H9 (cell line): Measurements from ENCODE around the gene TRPC4AP. TPM values are rescaled to one million over a fixed set of nuclear protein-coding genes. Genes with fewer than 3 reads are reported as not detected.

Source experiments
- DNase-seq: peaks from one replicate; pipeline ENCODE4 v3.0.0-alpha.2; 2017
- H2AFZ ChIP-seq: one replicate; pipeline ENCODE4 v1.6.1; 2013; ENCODE audit warnings: mild to moderate bottlenecking, low read length, control low read depth, moderate library complexity
- H2AK5ac ChIP-seq: 2 replicates; pipeline ENCODE4 v1.6.1; 2013; ENCODE audit warnings: low read length, control low read depth, mixed read lengths; ENCODE audit not compliant: insufficient read length
- H2BK120ac ChIP-seq: one replicate; pipeline ENCODE4 v1.6.1; 2013; ENCODE audit warnings: low read depth, mild to moderate bottlenecking, low read length, control low read depth, inconsistent platforms; ENCODE audit not compliant: poor library complexity, severe bottlenecking
- H2BK12ac ChIP-seq: 2 replicates; pipeline ENCODE4 v1.6.1; 2013; ENCODE audit warnings: low read length, control low read depth, mixed read lengths, low read depth; ENCODE audit not compliant: insufficient read length
- H2BK15ac ChIP-seq: 2 replicates; pipeline ENCODE4 v1.6.1; 2013; ENCODE audit warnings: low read depth, low read length, control low read depth
- H2BK20ac ChIP-seq: one replicate; pipeline ENCODE4 v1.6.1; 2013; ENCODE audit warnings: low read depth, mild to moderate bottlenecking, low read length, control low read depth, inconsistent platforms; ENCODE audit not compliant: poor library complexity, severe bottlenecking
- H2BK5ac ChIP-seq: 2 replicates; pipeline ENCODE4 v1.6.1; 2013; ENCODE audit warnings: low read length, control low read depth, mixed read lengths; ENCODE audit not compliant: insufficient read length
- H3K14ac ChIP-seq: 2 replicates; pipeline ENCODE4 v1.6.1; 2013; ENCODE audit warnings: low read length, control low read depth; ENCODE audit not compliant: insufficient read depth
- H3K18ac ChIP-seq: 2 replicates; pipeline ENCODE4 v1.6.1; 2013; ENCODE audit warnings: low read depth, mild to moderate bottlenecking, mixed read lengths, low read length, control low read depth; ENCODE audit not compliant: insufficient read length
- H3K23ac ChIP-seq: 2 replicates; pipeline ENCODE4 v1.6.1; 2013; ENCODE audit warnings: low read length, control low read depth, mixed read lengths, low read depth; ENCODE audit not compliant: insufficient read length
- H3K23me2 ChIP-seq: 2 replicates; pipeline ENCODE4 v1.6.1; 2013; ENCODE audit warnings: low read depth, mild to moderate bottlenecking, mixed read lengths, low read length, control low read depth; ENCODE audit not compliant: insufficient read length, poor library complexity, severe bottlenecking
- H3K27ac ChIP-seq: 2 replicates; pipeline ENCODE4 v1.5.1; 2013; ENCODE audit warnings: low read length, control low read depth, mixed read lengths, low read depth; ENCODE audit not compliant: insufficient read length
- H3K27me3 ChIP-seq: 2 replicates; pipeline ENCODE4 v1.6.1; 2013; ENCODE audit warnings: low read length, control low read depth, inconsistent platforms; ENCODE audit not compliant: insufficient read depth
- H3K4ac ChIP-seq: 2 replicates; pipeline ENCODE4 v1.6.1; 2013; ENCODE audit warnings: low read depth, mild to moderate bottlenecking, control low read depth, inconsistent platforms, low read length, moderate library complexity
- H3K4me1 ChIP-seq: 2 replicates; pipeline ENCODE4 v1.6.1; 2013; ENCODE audit warnings: low read length, control low read depth, inconsistent platforms; ENCODE audit not compliant: insufficient read depth
- H3K4me2 ChIP-seq: 2 replicates; pipeline ENCODE4 v1.6.1; 2013; ENCODE audit warnings: low read length, control low read depth, mixed read lengths; ENCODE audit not compliant: insufficient read length, insufficient read depth
- H3K56ac ChIP-seq: 2 replicates; pipeline ENCODE4 v1.6.1; 2013; ENCODE audit warnings: low read depth, mild to moderate bottlenecking, mixed read lengths, low read length, control low read depth; ENCODE audit not compliant: insufficient read length
- H3K79me1 ChIP-seq: 2 replicates; pipeline ENCODE4 v1.6.1; 2013; ENCODE audit warnings: low read depth, mild to moderate bottlenecking, moderate library complexity, low read length, control low read depth, inconsistent platforms; ENCODE audit not compliant: insufficient read depth, poor library complexity, severe bottlenecking
- H3K79me2 ChIP-seq: 2 replicates; pipeline ENCODE4 v1.6.1; 2013; ENCODE audit warnings: low read length, control low read depth, inconsistent platforms; ENCODE audit not compliant: insufficient read depth
- H3K9ac ChIP-seq: 2 replicates; pipeline ENCODE4 v1.6.1; 2013; ENCODE audit warnings: low read length, control low read depth, mixed read lengths; ENCODE audit not compliant: insufficient read length; ENCODE audit errors: extremely low read depth
- H3K9me3 ChIP-seq: one replicate; pipeline ENCODE4 v1.6.1; 2013; ENCODE audit warnings: low read depth, low read length, inconsistent platforms; ENCODE audit not compliant: control insufficient read depth
- H3T11ph ChIP-seq: one replicate; pipeline ENCODE4 v1.6.1; 2013; ENCODE audit warnings: mild to moderate bottlenecking, low read length, control low read depth, inconsistent platforms
- H4K20me1 ChIP-seq: one replicate; pipeline ENCODE4 v1.6.1; 2013; ENCODE audit not compliant: control insufficient read depth, insufficient read length, insufficient read depth
- H4K5ac ChIP-seq: 2 replicates; pipeline ENCODE4 v1.6.1; 2013; ENCODE audit warnings: low read depth, mild to moderate bottlenecking, mixed read lengths, low read length, control low read depth; ENCODE audit not compliant: insufficient read length
- H4K8ac ChIP-seq: replicated peaks from 2 replicates; pipeline ENCODE4 v1.6.1; 2013; ENCODE audit warnings: low read length, control low read depth, mixed read lengths, low read depth; ENCODE audit not compliant: insufficient read length
- H4K91ac ChIP-seq: 2 replicates; pipeline ENCODE4 v1.6.1; 2013; ENCODE audit warnings: low read depth, mild to moderate bottlenecking, moderate library complexity, mixed read lengths, low read length, control low read depth; ENCODE audit not compliant: insufficient read length
- H3K27ac Mint-ChIP-seq, 3 experiments: 2 replicates in 2 of 3; 3 replicates in 1 of 3; pipeline ENCODE4 v1.8.0; 2020 to 2021; ENCODE audit warnings: mixed read lengths in 3 of 3, mild to moderate bottlenecking in 1 of 3, moderate library complexity in 1 of 3
- H3K27me3 Mint-ChIP-seq: 2 replicates; pipeline ENCODE4 v1.8.0; 2021; ENCODE audit warnings: low read depth, mild to moderate bottlenecking, moderate library complexity, mixed read lengths
- H3K36me3 Mint-ChIP-seq, 3 experiments: 2 replicates in 2 of 3; 3 replicates in 1 of 3; pipeline ENCODE4 v1.8.0; 2020 to 2021; ENCODE audit warnings: low read depth in 3 of 3, mixed read lengths in 3 of 3; ENCODE audit not compliant: insufficient read depth in 1 of 3
- H3K4me1 Mint-ChIP-seq, 2 experiments: 2 replicates each; pipeline ENCODE4 v1.8.0; 2020; ENCODE audit warnings: mixed read lengths in 2 of 2
- H3K4me3 Mint-ChIP-seq, 2 experiments: 2 replicates in 1 of 2; 3 replicates in 1 of 2; pipeline ENCODE4 v1.8.0; 2020 to 2021; ENCODE audit warnings: mild to moderate bottlenecking in 2 of 2, mixed read lengths in 2 of 2, moderate library complexity in 1 of 2
- H3K9me3 Mint-ChIP-seq, 2 experiments: 2 replicates in 1 of 2; 3 replicates in 1 of 2; pipeline ENCODE4 v1.8.0; 2020; ENCODE audit warnings: mild to moderate bottlenecking in 2 of 2, mixed read lengths in 2 of 2, moderate library complexity in 1 of 2
- CTCF ChIP-seq: fragments of 200-600 bp; sonication (generic); conservative IDR thresholded peaks from 3 replicates; pipeline ENCODE4 v1.8.0; 2021; ENCODE audit warnings: antibody characterized with exemption, mild to moderate bottlenecking
- WGBS: extraction: QIAGEN DNeasy Blood & Tissue Kit; methylation state at CpG from one replicate; pipeline ENCODE4 v1.1.7; 2013; ENCODE audit warnings: missing lambda C conversion rate, low lambda C conversion rate, mixed read lengths; ENCODE audit not compliant: insufficient read length; ENCODE audit errors: extremely low coverage; 5-methylcytosine and 5-hydroxymethylcytosine counted together
- total RNA-seq: library from RNA; stranded (reverse); gene quantifications from 2 replicates; pipeline ENCODE4 v1.2.1, GENCODE V29; 2021

Gene TRPC4AP
- total RNA-seq, 1 experiment from 2014 or later, result 93.9 TPM

GRCh38 chr20:35122756-35123405 is 30.3 kb upstream of the TRPC4AP start:
- Histone ChIP-seq H2BK120ac (no peak overlapping the region), H3K4me2 (no peak overlapping the region), H4K8ac (no peak overlapping the region), H3K9ac (no peak overlapping the region), H3K4me1 (no peaks in the 10 kb centered on the region), H2BK20ac (no peak overlapping the region), H3K27ac (no peak overlapping the region), H2BK5ac (no peak overlapping the region), H3K79me2 (no peaks in the 10 kb centered on the region), H4K91ac (no peak overlapping the region), H3K56ac (no peak overlapping the region), H3K4ac (no peak overlapping the region), H2BK12ac (no peak overlapping the region), H4K5ac (no peak overlapping the region), H3K14ac (no peak overlapping the region), H3K23me2 (no peaks in the 10 kb centered on the region), H3K18ac (no peak overlapping the region), H3K27me3 (no peaks in the 10 kb centered on the region), H3K79me1 (no peaks in the 10 kb centered on the region), H3K23ac (no peak overlapping the region), H3K9me3 (no peaks in the 10 kb centered on the region), H2AFZ (no peak overlapping the region), H2AK5ac (no peak overlapping the region), H3T11ph (no peak overlapping the region), H4K20me1 (no peaks in the 10 kb centered on the region), H2BK15ac (no peak overlapping the region)
- H3K4me1 Mint-ChIP-seq, result no peaks in the 10 kb centered on the region
- DNase-seq, result no peak
- no peak overlapping the region for H3K4me3 Mint-ChIP-seq
- no CpG with 5 or more reads among the region's 5 CpGs for WGBS
- H3K27me3 Mint-ChIP-seq, result no peaks in the 10 kb centered on the region
- TF ChIP-seq CTCF, result no peak
- H3K9me3 Mint-ChIP-seq, result no peaks in the 10 kb centered on the region
- peaks cover 3 to 74% (median 68%) of the 10 kb centered on the region in 3 experiments; a peak in 5 of 7 replicates for H3K36me3 Mint-ChIP-seq
- peak overlapping the region in 1 of 3 experiments; percentile 45; a peak in 1 of 7 replicates for H3K27ac Mint-ChIP-seq
